GM18511 (cell line): Measurements from ENCODE around the gene PDE3A.

ENCODE experiments used
- ATAC-seq: cut with Tn5 transposase; IDR thresholded peaks from one replicate; pipeline ENCODE4 v1.9.1; 2021; ENCODE audit warnings: mild to moderate bottlenecking, moderate library complexity; ENCODE audit not compliant: unreplicated experiment

PDE3A gene

DNA sequence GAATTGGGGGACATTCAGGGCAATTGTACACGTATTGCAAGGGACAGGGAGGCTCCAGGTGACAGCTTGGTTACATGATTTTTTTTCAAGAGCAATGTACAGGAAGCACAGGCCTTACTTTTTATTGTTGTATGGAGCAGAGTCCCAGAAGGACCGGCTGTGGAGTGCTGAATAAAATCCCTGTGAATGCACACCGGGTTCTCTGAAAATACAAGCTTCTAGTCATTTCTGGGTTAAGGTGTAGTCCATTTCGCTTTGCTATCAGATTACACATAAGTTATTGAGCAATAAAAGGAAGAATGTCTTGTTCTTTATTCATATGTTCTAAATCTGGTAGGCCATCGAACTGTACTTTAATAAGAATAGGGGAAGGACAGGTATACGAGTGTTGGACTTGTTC lies 52.2 kb downstream of the PDE3A start:
- ATAC-seq, result no peak

DNA sequence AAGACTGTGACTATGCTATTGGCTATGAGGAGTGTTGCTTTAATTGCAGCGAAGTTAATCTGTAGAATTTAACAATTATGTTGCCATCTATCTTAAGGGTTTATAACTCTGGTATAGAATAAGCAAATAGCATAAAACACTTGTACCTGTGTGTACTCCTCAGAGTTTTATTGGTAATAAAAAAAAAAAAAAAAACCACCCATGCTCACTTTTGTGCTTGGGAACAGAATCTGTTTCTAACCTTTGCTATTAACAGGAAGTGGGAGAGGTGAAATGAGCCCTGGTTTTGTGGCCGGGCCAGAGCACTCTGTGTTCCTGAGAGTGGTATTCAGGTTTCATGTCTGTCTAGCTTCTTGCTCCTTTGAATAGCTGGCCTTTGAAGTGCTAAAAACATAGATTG lies 53.1 kb downstream of the PDE3A start:
- no peak for ATAC-seq

DNA sequence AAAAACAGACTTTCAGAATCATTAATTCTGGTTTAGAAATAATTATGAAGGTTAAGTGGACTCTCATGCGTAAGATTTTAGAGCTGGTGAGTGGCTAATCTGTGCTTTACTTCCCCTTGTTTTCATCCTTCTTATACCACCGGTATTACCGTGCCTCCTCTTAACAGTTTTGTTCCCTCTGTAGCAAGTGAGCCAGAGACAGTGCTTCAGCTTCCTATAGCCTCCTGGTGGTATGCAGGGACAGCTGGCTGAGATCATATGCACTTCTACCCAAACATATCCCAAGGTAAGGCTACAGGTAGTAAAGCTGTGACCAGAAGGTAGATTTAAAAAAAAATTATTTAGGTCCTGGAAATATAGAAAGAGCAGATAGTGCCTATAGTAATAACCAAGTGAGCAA lies 55.2 kb downstream of the PDE3A start:
- ATAC-seq, result no peak

DNA sequence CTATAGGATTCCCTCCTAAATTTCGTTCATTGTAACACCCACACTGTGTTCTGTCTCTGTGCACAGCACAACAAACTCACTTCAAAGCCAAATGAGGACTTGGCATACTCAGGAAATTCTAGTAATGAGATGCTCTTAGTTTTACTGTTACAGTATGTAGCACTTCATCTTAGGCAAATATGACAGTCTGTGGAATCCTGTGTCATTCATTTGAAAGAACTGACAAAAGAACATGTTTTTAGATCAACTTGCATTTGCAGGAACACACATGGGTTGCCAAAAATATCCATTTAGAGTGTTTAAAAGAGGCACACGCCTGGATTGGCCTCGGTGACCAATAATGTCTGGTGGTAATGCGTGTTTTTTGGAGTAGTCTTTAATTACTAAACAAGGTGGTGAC lies 56.5 kb downstream of the PDE3A start:
- ATAC-seq, result no peak

DNA sequence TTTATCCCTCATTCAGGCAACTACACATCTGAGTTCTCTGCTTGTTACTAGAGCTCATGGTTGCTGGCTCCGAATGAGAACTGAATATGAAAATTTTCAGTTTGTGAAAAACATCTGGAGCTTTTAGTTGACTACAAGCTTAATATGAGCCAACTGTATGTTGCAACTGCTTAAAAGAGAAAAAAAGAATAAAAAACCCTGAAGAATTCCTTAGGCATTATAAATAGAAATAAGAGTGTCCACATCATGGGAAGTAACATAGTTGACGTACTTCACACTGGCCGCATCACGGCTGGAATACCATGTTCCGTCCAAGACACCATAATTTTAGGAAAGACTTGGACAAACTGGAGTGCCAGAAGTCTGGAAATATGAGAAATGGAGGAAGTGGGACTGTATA lies 57.9 kb downstream of the PDE3A start:
- no peak for ATAC-seq

DNA sequence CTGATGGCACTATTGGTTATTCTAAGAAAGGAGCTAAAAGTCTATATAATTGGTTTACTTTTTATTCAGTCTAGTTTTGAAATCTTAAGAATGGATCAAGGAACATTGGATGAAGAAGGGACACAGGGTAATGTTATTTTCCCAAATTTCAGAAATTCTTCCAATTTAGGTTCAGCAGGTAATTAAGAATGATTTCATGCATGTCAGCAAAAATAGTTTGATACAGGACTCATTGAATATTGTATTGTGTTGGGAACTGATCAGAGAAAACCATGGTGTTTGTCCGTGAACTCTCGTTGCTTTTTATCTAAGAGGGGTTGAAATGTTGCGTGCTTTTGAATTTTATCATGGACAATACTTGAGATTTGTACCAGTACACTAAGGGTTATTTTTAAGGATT lies 58.6 kb downstream of the PDE3A start:
- ATAC-seq, result no peak

DNA sequence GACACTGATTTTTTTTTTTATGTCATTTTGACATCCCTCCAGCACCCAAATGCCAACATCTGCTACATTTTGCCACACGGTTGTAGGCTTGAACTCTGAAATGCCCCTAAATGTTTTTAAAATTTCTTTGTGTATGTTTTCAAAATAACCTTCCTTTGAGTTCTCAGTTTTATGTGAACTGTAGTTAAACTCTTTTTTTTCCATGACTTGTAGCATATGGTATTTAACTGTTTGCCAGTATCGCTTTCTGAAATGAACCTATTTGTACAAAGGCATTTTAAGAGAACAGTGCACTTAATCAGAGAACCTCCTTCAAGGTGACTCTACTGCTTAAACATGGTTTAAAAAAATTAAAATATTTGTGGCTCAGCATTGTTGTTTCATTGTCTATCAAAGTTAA lies 61.5 kb downstream of the PDE3A start:
- ATAC-seq, result no peak

DNA sequence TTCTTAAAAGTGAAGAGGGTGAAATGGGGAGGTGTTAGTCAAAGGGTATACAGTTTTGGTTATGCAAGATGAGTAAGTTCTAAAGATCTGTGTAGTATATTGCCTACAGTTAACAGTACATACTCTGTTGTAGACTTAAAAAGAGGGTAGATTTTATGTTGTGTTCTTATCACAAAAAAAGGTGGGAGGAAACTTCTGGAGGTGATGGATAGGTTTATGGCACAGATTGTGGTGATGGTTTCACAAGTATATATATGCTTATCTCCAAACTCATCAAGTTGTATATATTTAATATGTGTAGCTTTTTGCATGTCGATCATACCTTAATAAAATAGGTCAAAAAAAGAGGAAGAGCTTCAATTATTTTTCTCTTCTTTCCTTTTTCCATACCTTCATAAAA lies 64.0 kb downstream of the PDE3A start:
- no peak for ATAC-seq

DNA sequence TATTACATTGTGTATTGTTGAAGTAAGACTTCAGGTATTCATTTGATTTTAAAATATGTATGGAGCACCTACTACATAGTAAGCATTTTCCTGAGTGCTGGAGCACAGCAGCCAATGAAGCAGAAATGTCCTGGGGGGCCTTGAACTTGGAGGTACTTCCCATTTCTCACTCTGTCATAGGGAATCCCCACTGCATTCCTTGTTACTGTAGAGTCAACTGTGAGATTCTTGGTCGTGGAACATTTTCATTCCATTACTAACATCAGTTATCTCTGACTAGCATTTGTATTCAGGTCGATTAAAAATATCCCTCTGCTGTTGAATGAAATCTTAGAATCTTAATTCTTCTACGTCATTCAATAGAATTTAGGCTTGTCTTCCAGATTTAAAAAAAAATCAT lies 66.7 kb downstream of the PDE3A start:
- ATAC-seq, result no peak

DNA sequence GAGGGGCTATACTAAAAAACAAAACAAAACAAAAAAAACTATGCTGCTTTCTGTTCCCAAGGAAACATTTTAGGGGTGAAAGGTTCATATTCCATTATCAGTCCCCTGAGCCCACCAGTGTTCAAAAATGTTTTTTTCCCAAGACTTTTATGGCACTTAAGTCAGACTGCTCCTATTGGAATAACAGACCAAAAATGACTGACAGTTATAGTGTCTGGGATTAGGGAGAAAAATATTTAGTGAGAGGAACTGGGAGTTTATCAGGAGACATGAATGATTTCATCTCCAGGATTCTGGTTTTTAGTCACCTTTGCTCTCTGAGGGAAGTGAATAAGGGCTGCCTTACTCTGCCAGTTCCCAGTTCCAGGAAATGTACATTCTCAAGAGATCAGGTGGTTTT lies 68.0 kb downstream of the PDE3A start:
- ATAC-seq, result no peak

DNA sequence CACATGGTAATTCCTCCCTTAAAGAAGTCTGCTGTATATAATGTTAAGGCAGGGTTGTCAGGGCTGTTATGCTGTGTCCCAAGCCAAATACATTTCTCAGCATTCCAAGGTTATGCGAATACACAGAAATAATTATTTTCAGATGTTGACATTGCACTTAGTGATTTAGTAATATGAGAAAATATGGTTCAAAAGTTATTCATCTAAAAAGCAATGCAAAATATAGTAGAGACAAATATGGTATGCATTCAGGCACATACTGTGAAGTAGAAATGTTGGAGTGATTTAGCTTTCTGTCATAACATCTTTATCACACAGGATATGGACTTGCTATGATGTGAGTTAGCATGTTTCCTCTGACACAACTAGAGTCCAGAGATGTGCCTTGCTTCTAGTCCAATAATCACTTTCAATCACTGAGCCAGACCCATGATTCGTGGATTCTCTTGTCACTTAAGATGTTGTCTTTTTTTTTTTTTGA lies 70.0 kb downstream of the PDE3A start:
- no peak for ATAC-seq

DNA sequence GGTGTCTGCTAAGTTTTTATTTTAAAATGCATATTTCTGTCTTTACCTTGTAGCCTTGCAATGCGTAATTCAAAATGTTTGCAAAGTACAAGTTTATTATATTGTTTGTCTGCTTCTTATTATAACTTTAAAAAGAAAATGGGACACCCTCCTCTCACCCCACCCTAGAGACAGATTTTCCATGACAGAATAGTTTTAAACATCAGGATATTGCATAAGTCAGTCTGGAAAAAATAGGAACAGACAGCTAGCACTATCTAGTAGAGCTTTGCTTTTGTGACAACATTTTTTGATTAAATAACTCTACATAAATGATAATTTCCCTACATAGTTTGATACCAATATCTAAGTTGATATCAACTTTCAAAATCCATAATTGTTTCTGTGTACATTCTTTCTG lies 71.3 kb downstream of the PDE3A start:
- no peak for ATAC-seq

DNA sequence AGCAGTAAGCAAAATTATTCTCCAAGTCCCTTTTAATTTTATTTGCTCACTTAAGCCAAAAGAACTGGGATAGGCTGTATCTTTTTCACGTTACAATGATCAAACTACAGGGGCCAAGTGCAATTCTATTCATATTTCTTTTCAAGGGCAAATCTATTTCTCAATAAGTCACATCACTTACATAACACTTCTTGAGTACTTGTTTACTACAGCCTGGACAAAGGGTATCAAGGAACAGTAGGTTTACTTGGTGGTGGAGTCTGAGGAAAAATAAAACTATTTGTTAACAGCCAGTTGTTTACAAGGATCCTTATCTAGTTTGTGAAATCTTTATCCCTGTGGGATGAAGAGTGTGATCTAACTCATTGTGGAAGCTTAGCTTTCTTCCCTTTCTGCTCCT lies 72.1 kb downstream of the PDE3A start:
- no peak for ATAC-seq

DNA sequence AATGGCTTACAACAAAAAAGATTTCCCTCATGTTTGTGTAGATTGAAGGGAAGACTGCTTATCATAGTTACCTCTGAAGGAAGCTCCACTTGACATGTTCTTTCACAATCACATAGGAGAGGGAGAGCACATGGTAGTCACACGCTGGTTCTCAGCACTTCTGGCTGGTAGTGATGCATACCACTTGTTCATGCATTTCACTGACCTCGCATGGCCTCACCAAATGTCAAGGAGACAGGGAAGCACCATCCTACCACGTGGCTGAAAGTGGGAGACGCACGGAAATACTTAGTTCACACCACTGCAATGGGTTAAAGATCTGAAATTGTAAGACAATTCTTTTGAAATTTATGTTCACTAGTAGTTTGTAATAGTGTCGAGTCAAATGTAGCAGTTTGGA lies 74.0 kb downstream of the PDE3A start:
- no peak for ATAC-seq

DNA sequence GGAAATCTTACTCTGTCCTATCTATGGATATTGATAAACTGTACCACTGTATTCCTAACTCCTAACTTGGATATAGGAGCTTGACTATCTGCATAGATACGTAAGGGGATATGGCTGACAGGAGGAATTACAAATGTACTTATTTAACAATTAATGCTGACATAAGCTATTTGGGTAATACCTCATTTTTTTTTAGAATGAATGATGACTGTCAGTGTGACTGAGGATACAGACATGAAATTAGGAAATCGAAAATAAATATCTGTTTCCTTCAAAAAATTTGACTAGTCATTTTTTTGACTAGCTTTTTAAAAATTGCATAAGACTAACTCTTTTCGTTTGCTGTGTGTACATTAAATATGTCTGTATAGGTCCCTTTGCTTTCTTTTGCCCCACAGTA lies 74.9 kb downstream of the PDE3A start:
- no peak for ATAC-seq

DNA sequence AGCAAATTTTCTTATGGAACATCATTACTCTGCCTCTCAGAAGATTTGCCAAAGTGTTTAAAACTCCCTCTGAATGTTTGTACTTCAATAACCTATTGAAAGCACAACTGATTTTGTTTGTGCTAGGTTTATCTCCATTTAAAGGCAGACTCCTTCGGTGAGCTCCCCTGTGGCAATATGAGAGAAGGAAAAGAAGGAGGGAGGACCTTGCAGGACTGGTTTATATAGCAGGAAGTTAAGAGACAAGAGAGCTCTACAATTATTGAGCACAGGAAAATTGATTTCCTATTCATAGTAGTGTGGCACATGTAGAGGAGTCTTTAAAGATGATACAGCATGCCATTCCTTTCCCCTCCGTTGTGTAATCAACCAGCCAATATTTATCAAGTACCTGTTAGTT lies 75.5 kb downstream of the PDE3A start:
- no peak for ATAC-seq

DNA sequence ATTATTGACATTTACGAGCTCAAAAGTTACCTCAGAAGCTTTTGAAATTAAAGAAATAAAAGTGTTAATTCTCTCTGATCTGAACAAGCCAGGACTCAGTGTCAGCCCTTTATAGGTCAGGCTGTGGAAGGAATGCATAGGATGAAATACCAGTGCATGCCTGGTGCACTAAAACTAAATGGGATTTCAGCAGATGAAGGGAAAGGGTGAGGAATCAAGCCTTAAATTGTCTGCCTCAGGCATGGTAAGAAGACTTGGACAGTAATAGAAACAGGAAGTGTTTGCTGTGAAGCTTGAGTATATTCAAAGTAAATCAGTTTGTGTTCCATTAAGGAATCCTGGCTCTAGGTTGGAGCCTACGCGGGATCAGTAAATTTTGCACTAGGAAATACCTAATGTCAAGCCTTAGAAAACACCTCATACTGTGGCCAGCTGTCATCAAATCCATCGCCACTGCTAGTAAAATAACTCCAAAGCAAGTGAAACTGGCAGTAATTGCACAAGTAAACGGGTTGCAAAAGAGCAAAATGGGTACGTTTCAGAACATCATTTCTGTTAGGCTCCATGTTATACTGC lies 76.3 kb downstream of the PDE3A start:
- no peak for ATAC-seq

DNA sequence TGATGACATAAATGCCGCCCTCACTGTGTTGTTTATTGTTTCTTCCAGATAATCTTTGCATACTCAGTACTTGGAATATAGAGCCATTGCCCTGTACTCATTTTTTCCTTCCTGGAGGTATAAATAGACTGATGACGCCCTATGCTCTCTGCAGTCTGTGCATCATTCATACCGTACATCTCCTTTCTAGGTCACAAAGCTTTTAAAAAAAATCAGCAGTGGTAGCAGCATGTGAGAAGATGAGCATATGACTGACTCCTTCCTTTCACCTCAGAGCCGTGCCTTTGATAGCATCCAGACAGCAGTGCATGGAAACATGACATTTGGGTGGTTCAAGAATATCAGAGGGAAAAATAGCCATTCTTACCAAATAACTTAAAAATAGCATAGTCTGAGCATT lies 77.3 kb downstream of the PDE3A start:
- no peak for ATAC-seq

DNA sequence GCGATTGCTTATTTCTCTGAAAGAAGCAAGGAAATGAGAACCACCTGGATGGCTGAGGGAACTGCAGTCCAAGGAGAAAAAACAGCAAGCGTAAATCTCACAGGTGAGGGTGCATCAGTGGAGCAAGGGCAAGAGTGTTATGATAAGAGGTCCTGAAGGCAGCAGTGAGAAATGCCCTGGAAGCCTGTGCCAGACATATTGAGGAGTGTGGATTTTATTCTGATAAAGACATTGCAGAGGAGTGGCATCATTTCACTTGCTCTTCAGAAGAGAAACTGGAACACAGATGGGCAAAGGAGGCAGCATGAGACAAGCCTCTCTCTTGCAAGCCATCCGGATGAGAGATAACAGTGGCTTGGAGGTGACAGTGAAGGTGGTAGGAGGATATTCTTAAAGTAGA lies 78.5 kb downstream of the PDE3A start:
- ATAC-seq, result no peak

DNA sequence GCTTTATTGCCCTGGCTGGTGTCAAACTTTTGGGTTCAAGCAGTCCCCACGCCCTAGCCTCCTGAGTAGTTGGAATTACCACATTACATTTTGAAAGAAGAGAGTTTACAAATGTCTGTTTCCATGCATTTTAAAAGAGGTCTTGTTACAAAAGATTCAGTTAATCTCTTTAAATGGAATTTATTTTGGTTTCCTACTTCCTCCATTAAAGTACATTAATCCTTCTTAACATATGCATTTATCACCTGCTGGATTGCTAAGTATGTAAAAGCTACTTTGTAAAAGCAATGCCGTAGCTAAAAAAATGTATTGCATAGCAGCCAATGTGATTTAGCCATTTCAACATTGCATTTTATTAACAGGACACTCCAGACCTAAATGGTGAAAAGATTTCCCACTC lies 80.4 kb downstream of the PDE3A start:
- ATAC-seq, result no peak

DNA sequence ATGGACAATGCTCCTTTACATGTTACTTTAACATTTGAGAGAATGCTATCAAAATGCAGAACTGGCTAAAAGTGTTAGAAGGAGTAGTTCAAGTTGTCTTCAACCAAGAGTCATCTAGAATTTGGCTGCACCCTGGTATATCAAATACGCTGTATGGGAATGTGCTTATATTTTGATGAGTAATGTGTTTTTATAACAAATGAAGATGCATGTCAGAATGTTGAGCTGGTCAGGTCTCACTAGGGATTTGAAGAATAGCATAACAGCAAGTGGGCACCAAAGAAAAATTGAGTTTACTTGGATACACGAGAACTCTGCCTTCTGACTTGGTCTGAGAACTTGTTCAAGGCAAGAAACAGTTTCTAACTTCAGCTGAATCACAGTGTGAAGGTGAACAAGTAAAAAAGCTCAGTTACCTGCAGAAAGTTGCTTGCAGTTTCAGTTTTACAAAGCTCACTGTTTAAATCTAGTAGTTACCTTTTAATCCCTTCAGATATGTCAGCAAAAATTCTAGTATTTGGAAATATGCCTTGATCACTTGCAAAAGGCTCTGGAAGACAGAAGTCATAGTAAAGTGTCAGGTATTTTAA lies 82.3 kb downstream of the PDE3A start:
- ATAC-seq, result no peak

DNA sequence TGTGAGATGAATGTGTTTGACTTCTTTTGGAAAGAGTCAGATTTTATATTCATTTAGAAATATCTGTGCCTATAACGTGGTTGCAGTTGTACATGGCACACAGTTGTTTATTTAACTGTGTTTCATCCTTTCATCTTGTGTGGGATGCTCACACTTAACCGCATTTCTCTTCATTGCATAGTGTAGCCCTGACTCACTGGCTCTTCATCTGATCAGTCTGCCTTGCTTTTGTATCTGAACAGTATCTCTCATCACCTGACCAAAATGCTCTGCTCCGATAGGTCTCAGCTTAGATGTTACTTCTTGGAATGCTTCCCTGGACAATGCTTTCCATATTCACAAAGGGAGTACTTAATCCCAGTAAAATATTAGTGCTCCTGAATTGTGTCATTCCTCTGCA lies 83.4 kb downstream of the PDE3A start:
- ATAC-seq, result no peak

DNA sequence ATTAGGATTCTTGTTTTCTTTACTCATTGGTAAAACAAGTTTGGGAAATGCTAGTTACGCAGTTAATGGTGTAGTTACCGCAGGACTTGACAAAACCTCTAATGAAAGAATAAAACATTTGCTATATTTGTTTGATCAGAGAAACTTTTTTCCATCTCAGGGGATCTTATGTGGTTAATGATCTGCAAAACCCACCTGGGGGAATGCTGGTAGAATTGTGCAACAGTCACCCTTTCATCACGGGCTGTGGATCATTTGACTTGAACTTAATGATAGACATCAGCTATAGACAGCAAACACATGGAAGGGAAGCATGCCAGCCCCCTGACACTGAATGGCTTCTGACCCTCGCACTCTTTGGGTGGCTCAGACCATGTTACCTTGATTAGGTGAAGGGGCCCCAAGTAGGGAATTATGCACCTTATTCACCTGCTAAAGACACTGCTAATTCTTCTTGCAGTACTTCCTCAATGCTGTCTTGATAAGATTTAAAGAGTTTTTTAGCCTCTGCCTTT lies 84.2 kb downstream of the PDE3A start:
- no peak for ATAC-seq
